Activated CD4-positive, alpha-beta T cell treated with anti-CD3 and anti-CD28 coated beads, Interleukin-2, amount 50 U/mL, for 16 hours (primary cell): ENCODE data around the gene SYNCRIP.
A peak's percentile ranks its signal among the peaks of the same experiment; 100 is the strongest.
"Not testable (repeated sequence)": the region's sequence is repeated elsewhere in the genome, so short reads cannot be mapped to it uniquely, and the experiment has no call there.

Source experiments
- DNase-seq: peaks from one replicate; pipeline ENCODE4 v3.0.0-alpha.2; 2020

Gene SYNCRIP

GRCh38 chr6:85593438-85594196, 49.1 kb downstream of the SYNCRIP start, which contains the start of gene SNX14:
TSS of gene SNX14 (minus strand) at chr6:85593858. CDS start at chr6:85593718, 140 bp downstream.
- DNase-seq = peak; percentile 93

DNA sequence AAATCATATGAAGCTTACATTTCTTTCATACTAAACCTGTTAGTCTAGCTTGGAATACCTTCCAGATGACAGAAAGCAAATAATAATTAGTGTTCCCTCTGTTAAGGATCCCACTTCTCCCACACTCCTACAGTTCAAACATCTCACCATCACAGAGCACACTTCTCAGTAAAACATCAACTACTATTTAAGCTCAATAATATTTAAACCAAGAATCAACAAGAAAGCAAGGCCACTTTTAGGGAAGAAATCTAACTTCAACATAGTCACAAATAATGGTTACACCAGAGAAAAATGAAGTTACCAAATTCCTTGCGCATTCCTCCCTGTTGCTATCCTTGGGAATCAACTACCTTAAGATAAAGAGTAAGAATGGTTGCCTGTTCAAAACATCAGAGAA, 50.7 kb downstream of the SYNCRIP start:
- no peak for DNase-seq

GRCh38 chr6:85591207-85591606, 51.5 kb downstream of the SYNCRIP start:
- DNase-seq = no peak

GRCh38 chr6:85585741-85586140, 56.9 kb downstream of the SYNCRIP start:
- no peak for DNase-seq

DNA sequence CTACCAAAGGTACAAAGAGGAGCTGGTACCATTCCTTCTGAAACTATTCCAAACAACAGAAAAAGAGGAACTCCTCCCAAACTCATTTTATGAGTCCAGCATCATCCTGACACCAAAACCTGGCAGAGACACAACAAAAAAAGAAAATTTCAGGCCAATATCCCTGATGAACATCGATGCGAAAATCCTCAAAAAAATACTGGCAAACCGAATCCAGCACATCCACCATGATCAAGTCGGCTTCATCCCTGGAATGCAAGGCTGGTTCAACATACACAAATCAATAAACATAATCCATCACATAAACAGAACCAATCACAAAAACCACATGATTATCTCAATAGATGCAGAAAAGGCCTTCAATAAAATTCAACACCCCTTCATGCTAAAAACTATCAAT, 59.9 kb downstream of the SYNCRIP start:
- DNase-seq = not testable (repeated sequence)

DNA sequence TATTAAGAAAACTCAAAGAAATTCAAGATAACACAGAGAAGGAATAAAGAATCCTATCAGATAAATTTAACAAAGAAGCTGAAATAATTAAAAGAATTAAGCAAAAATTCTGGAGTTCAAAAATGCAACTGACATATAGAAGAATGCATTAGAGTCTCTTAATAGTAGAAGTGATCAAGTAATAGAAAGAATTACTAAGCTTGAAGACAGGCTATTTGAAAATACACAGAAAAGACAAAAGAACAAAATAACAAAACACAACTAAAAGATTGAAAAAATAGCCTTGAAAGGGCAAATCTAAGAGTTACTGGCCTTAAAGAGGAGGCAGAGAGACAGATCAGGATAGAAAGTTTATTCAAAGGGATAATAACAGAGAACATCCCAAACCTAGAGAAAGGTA, 61.1 kb downstream of the SYNCRIP start:
- no peak for DNase-seq

DNA sequence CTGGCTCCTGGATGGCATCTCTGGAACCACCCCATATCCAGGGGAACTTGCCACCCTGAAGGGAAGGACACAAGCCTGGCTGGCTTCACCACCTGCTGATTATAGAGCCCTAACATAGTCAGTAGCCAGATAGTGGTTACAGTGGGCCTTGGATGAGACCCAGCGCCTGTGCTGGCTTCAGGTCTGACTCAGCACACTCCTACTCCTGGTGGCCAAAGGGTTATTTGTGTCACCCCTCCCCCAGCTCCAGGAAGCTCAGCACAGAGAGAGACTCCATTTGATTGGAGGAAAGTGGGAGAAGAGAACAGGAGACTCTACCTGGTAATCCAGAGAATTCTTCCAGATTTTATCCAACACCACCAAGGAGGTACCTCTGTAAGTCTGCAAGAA, 61.8 kb downstream of the SYNCRIP start:
- DNase-seq = peak; percentile 21

GRCh38 chr6:85580118-85580877, 62.4 kb downstream of the SYNCRIP start:
- DNase-seq = no peak

DNA sequence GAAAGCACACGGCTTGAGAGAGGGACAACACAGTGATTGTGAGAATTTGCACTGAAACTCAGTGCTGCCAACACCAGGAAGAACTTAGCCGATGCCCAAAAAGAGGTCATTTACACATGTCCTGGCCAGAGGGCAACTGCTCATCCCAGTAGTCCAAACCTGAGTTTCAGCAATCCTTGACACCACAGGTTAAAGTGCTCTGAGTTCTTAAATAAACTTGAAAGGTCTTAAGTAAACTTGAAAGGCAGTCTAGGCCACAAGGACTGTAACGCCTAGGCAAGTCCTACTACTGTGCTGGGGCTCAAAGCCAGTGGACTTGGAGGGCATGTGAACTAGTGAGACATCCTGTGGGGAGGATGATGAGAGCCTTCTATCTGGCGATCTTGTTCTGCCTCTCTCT, 63.1 kb downstream of the SYNCRIP start:
- no peak for DNase-seq

DNA sequence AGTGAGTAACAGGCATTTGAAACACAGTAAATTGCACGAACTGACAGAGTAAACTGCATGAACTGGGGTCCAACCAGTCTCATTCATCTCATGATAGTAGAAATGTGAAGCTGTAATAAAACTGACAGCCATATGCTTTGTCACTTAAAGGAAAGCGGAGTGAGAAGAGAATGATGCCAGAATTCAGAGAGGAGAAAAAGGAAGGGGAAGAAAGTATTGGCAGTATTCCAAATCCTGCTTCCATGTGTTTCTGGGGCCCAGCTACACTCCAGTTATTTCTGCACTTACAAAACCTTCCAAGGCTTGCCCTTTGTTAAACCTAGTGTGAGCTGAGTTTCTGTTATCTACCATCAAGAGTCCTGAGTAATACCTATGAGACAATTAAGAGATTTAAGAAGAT, 66.2 kb downstream of the SYNCRIP start:
- DNase-seq = no peak

- DNase-seq = no peak
These were observed 67.6 kb downstream of the SYNCRIP start for GRCh38 chr6:85574932-85575598.

DNA sequence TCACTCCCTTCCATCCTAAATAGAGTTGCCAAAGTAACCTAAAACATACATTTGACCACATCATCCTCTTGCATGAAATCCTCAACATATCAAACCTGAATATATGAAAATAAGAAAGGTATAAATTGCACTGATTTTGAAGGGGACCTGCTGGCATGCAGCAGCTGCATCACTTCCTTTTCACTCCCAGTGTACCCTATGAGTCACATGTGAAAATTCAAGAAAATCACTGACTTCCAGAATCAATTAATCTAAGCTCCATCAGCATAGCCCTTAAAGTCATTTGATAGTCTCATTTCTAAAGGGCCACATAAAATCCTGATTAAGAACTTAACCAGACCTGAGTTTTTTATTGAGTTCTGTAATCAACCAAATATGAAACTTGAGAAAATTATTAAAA, 73.4 kb downstream of the SYNCRIP start:
- DNase-seq = peak; percentile 6

DNA sequence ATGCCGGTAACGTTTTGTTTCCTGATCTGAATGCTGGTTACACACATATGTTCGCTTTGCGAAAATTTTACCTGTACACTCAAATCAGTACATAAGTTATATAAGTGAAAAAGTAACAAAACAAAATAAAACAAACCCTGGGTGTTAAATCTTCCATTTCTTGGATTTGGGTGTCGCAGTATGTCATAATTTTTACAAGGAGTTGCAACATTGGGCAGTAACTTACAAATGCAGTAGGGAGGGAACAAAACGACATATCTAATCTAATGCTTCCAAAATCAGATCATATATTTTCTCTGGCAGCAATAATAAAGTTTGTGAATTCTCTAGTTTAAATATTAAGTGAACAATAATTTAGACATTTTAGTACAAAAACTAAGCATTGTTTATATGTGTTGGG, 74.3 kb downstream of the SYNCRIP start:
- no peak for DNase-seq

DNA sequence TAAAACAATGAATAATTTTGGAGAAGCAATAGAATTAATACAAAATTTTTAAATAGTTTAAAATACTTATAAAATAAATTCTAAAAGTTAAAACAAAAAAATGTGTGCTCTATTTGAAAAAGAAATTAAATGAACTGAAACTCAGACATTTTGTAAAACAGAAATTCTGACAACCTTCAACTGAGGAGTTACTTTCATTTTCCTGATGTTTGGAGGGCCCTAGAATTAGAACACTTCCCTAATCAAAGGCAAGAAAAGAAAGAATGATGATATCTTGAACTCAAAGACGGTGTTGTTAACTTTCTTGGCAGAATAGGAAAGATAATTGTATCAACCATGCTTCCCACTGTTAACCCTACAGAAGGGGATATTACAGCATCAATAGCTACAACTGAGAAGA, 77.0 kb downstream of the SYNCRIP start:
- DNase-seq = no peak

DNA sequence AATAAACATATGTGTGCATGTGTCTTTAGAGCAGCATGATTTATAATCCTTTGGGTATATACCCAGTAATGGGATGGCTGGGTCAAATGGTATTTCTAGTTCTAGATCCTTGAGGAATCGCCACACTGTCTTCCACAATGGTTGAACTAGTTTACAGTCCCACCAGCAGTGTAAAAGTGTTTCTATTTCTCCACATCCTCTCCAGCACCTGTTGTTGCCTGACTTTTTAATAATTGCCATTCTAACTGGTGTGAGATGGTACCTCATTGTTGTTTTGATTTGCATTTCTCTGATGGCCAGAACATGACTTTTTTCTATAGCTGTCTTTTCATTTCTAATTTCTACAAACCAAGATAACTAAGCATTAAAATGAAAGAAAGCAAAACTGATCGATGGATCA, 78.5 kb downstream of the SYNCRIP start:
- not testable (repeated sequence) for DNase-seq
